ENCODE data around the gene EFHC1. TPM values are rescaled to one million over a fixed set of nuclear protein-coding genes. Genes with fewer than 3 reads are reported as not detected.

Gene EFHC1
- total RNA-seq, 2 experiments from 2014 or later: 2.2 to 3.6 TPM

- DNase-seq (no peak), ATAC-seq (no peak)
- H3K4me3 Mint-ChIP-seq: no peak overlapping the region
- H3K36me3 Mint-ChIP-seq (ENCODE audit: low read depth): peaks cover 21% of the 10 kb centered on the region
- peaks cover 5% of the 10 kb centered on the region for H3K4me1 Mint-ChIP-seq
- H3K27me3 Mint-ChIP-seq: no peaks in the 10 kb centered on the region
- CTCF ChIA-PET: no interaction called here
- POLR2A ChIA-PET: no interaction called here
- no peaks in the 10 kb centered on the region for H3K9me3 Mint-ChIP-seq (ENCODE audit: low read depth)
- no peak overlapping the region for H3K27ac Mint-ChIP-seq
- intact Hi-C loops (cut with DNase I, micrococcal nuclease): no loop called here
Measured at GRCh38 chr6:52512199-52512598, 92.1 kb downstream of the EFHC1 start.

GRCh38 chr6:52513464-52513863 is 93.3 kb downstream of the EFHC1 start:
- intact Hi-C loops (cut with DNase I, micrococcal nuclease): no loop called here
- ATAC-seq (no peak), DNase-seq (no peak)
- Mint-ChIP-seq H3K4me1 (peaks cover 13% of the 10 kb centered on the region), H3K36me3 (ENCODE audit: low read depth) (peaks cover 13% of the 10 kb centered on the region), H3K4me3 (no peak overlapping the region), H3K9me3 (ENCODE audit: low read depth) (no peaks in the 10 kb centered on the region), H3K27ac (no peak overlapping the region), H3K27me3 (no peaks in the 10 kb centered on the region)
- CTCF ChIA-PET: no interaction called here
- POLR2A ChIA-PET: no interaction called here

GRCh38 chr6:52513896-52514295 is 93.8 kb downstream of the EFHC1 start:
- no peak for ATAC-seq
- Mint-ChIP-seq H3K27ac (no peak overlapping the region), H3K4me3 (no peak overlapping the region), H3K9me3 (ENCODE audit: low read depth) (no peaks in the 10 kb centered on the region), H3K36me3 (ENCODE audit: low read depth) (peaks cover 10% of the 10 kb centered on the region), H3K4me1 (peaks cover 13% of the 10 kb centered on the region), H3K27me3 (no peaks in the 10 kb centered on the region)
- CTCF ChIA-PET: interaction anchor here (0.7 kb wide), 1 partner anchor 285 kb away, joined by 3 read pairs; no protein-coding TSS in a partner anchor
- no peak for DNase-seq
- POLR2A ChIA-PET: no interaction called here
- intact Hi-C loops (cut with DNase I, micrococcal nuclease): no loop called here

GRCh38 chr6:52514514-52514913 is 94.4 kb downstream of the EFHC1 start:
- H3K4me3 Mint-ChIP-seq: no peak overlapping the region
- POLR2A ChIA-PET: no interaction called here
- DNase-seq (peak; percentile 53), ATAC-seq (peak; percentile 43)
- intact Hi-C loops (cut with DNase I, micrococcal nuclease): no loop called here
- H3K36me3 Mint-ChIP-seq (ENCODE audit: low read depth): peaks cover 5% of the 10 kb centered on the region
- H3K27ac Mint-ChIP-seq: no peak overlapping the region
- H3K4me1 Mint-ChIP-seq: peaks cover 13% of the 10 kb centered on the region
- CTCF ChIA-PET: interaction anchor here (0.7 kb wide), 2 partner anchors 181 to 286 kb away, joined by 3 read pairs; no protein-coding TSS in a partner anchor
- no peaks in the 10 kb centered on the region for H3K9me3 Mint-ChIP-seq (ENCODE audit: low read depth)
- no peaks in the 10 kb centered on the region for H3K27me3 Mint-ChIP-seq

GRCh38 chr6:52515219-52515960 is 95.2 kb downstream of the EFHC1 start:
- ChIA-PET CTCF (interaction anchor here (0.8 to 1.4 kb wide), 3 partner anchors 9 to 137 kb away, joined by 3 to 7 read pairs (median 4); no protein-coding TSS in a partner anchor), POLR2A (no interaction called here)
- Mint-ChIP-seq H3K4me1 (peaks cover 13% of the 10 kb centered on the region), H3K9me3 (ENCODE audit: low read depth) (no peaks in the 10 kb centered on the region), H3K27me3 (no peaks in the 10 kb centered on the region), H3K36me3 (ENCODE audit: low read depth) (peaks cover 5% of the 10 kb centered on the region), H3K27ac (no peak overlapping the region), H3K4me3 (no peak overlapping the region)
- no peak for DNase-seq
- no peak for ATAC-seq
- intact Hi-C loops (cut with DNase I, micrococcal nuclease): no loop called here

GRCh38 chr6:52516269-52516668 is 96.1 kb downstream of the EFHC1 start:
- Mint-ChIP-seq H3K4me1 (peaks cover 13% of the 10 kb centered on the region), H3K27ac (no peak overlapping the region), H3K9me3 (ENCODE audit: low read depth) (no peaks in the 10 kb centered on the region), H3K4me3 (no peak overlapping the region), H3K27me3 (no peaks in the 10 kb centered on the region), H3K36me3 (ENCODE audit: low read depth) (peaks cover 5% of the 10 kb centered on the region)
- ChIA-PET CTCF (interaction anchor here (1.0 to 1.4 kb wide), 2 partner anchors 8 to 136 kb away, joined by 4 to 7 read pairs; no protein-coding TSS in a partner anchor), POLR2A (no interaction called here)
- ATAC-seq (no peak), DNase-seq (no peak)
- intact Hi-C loops (cut with DNase I, micrococcal nuclease): no loop called here

- intact Hi-C loops (cut with DNase I, micrococcal nuclease): no loop called here
- Mint-ChIP-seq H3K4me3 (no peak overlapping the region), H3K9me3 (ENCODE audit: low read depth) (no peaks in the 10 kb centered on the region), H3K36me3 (ENCODE audit: low read depth) (peaks cover 5% of the 10 kb centered on the region), H3K27ac (no peak overlapping the region), H3K4me1 (peaks cover 13% of the 10 kb centered on the region), H3K27me3 (no peaks in the 10 kb centered on the region)
- ChIA-PET CTCF (no interaction called here), POLR2A (no interaction called here)
- no peak for ATAC-seq
- DNase-seq: no peak
Measured at GRCh38 chr6:52516943-52517342, 96.8 kb downstream of the EFHC1 start.

- Mint-ChIP-seq H3K27ac (peak overlapping the region; percentile 35), H3K9me3 (ENCODE audit: low read depth) (no peaks in the 10 kb centered on the region), H3K4me1 (peaks cover 13% of the 10 kb centered on the region), H3K27me3 (no peaks in the 10 kb centered on the region), H3K4me3 (no peak overlapping the region), H3K36me3 (ENCODE audit: low read depth) (peaks cover 5% of the 10 kb centered on the region)
- DNase-seq (peak; percentile 79), ATAC-seq (peak; percentile 98)
- POLR2A ChIA-PET: no interaction called here
- intact Hi-C loops (cut with DNase I, micrococcal nuclease): no loop called here
- CTCF ChIA-PET: interaction anchor here (0.7 kb wide), 1 partner anchor 135 kb away, joined by 3 read pairs; no protein-coding TSS in a partner anchor
Measured at GRCh38 chr6:52517502-52518278, 97.5 kb downstream of the EFHC1 start.

GRCh38 chr6:52518279-52518945 is 98.3 kb downstream of the EFHC1 start:
- Mint-ChIP-seq H3K36me3 (ENCODE audit: low read depth) (peaks cover 5% of the 10 kb centered on the region), H3K27me3 (no peaks in the 10 kb centered on the region), H3K27ac (peak overlapping the region; percentile 12), H3K4me1 (peaks cover 15% of the 10 kb centered on the region), H3K4me3 (no peak overlapping the region), H3K9me3 (ENCODE audit: low read depth) (no peaks in the 10 kb centered on the region)
- no peak for DNase-seq
- POLR2A ChIA-PET: no interaction called here
- ATAC-seq: no peak
- intact Hi-C loops (cut with DNase I, micrococcal nuclease): no loop called here
- CTCF ChIA-PET: interaction anchor here (0.7 kb wide), 1 partner anchor 134 kb away, joined by 3 read pairs; no protein-coding TSS in a partner anchor

- no peaks in the 10 kb centered on the region for H3K9me3 Mint-ChIP-seq (ENCODE audit: low read depth)
- no peak overlapping the region for H3K4me3 Mint-ChIP-seq
- intact Hi-C loops (cut with DNase I, micrococcal nuclease): no loop called here
- CTCF ChIA-PET: no interaction called here
- ATAC-seq (no peak), DNase-seq (no peak)
- no peak overlapping the region for H3K27ac Mint-ChIP-seq
- peaks cover 19% of the 10 kb centered on the region for H3K4me1 Mint-ChIP-seq
- POLR2A ChIA-PET: no interaction called here
- peaks cover 3% of the 10 kb centered on the region for H3K36me3 Mint-ChIP-seq (ENCODE audit: low read depth)
- no peaks in the 10 kb centered on the region for H3K27me3 Mint-ChIP-seq
Measured at GRCh38 chr6:52519618-52520017, 99.5 kb downstream of the EFHC1 start.

- H3K4me3 Mint-ChIP-seq: no peak overlapping the region
- intact Hi-C loops (cut with DNase I, micrococcal nuclease): no loop called here
- no peaks in the 10 kb centered on the region for H3K36me3 Mint-ChIP-seq (ENCODE audit: low read depth)
- CTCF ChIA-PET: interaction anchor here (0.6 to 1.3 kb wide), 2 partner anchors 51 to 102 kb away, joined by 3 to 4 read pairs; partner anchors contain the start of gene EFHC1
- H3K4me1 Mint-ChIP-seq: peaks cover 21% of the 10 kb centered on the region
- POLR2A ChIA-PET: no interaction called here
- no peaks in the 10 kb centered on the region for H3K9me3 Mint-ChIP-seq (ENCODE audit: low read depth)
- no peak overlapping the region for H3K27ac Mint-ChIP-seq
- DNase-seq (no peak), ATAC-seq (no peak)
- no peaks in the 10 kb centered on the region for H3K27me3 Mint-ChIP-seq
Measured at GRCh38 chr6:52522151-52522626, 102.0 kb downstream of the EFHC1 start.

Data from activated CD4-positive, alpha-beta T cell treated with anti-CD3 and anti-CD28 coated beads for 36 hours (primary cell).